Mesenchymal stem cell (in vitro differentiated cells and primary cell): ENCODE results near the gene REX1BD.

Source experiments
- DNase-seq: peaks from one replicate; pipeline ENCODE4 v3.0.0-alpha.2; 2013
- H2AFZ ChIP-seq: one replicate; pipeline ENCODE4 v1.6.1; 2013; ENCODE audit warnings: low read depth, mild to moderate bottlenecking, control low read depth, inconsistent platforms, low read length, moderate library complexity
- H2AK5ac ChIP-seq: 2 replicates; pipeline ENCODE4 v1.6.1; 2013; ENCODE audit warnings: low read length, moderate library complexity, mild to moderate bottlenecking, inconsistent platforms; ENCODE audit not compliant: severe bottlenecking
- H2BK120ac ChIP-seq: one replicate; pipeline ENCODE4 v1.6.1; 2013; ENCODE audit warnings: low read depth, mild to moderate bottlenecking, inconsistent platforms, low read length, moderate library complexity
- H2BK12ac ChIP-seq, 2 experiments: one replicate each; pipeline ENCODE4 v1.6.1; 2013; ENCODE audit warnings: inconsistent platforms in 2 of 2, low read length in 2 of 2, mild to moderate bottlenecking in 2 of 2, moderate library complexity in 2 of 2, control low read depth in 1 of 2
- H2BK15ac ChIP-seq: one replicate; pipeline ENCODE4 v1.6.1; 2013; ENCODE audit warnings: mild to moderate bottlenecking, low read depth, inconsistent platforms; ENCODE audit not compliant: poor library complexity, severe bottlenecking
- H2BK5ac ChIP-seq: 2 replicates; pipeline ENCODE4 v1.6.1; 2013; ENCODE audit warnings: low read depth, mild to moderate bottlenecking, low read length, control low read depth, inconsistent platforms; ENCODE audit not compliant: poor library complexity, severe bottlenecking
- H3K14ac ChIP-seq, 2 experiments: one replicate each; pipeline ENCODE4 v1.6.1; 2013; ENCODE audit warnings: inconsistent platforms in 2 of 2, low read length in 2 of 2, control low read depth in 1 of 2, mild to moderate bottlenecking in 1 of 2, moderate library complexity in 1 of 2
- H3K18ac ChIP-seq, 2 experiments: one replicate each; pipeline ENCODE4 v1.6.1; 2013; ENCODE audit warnings: inconsistent platforms in 2 of 2, low read length in 2 of 2, control low read depth in 1 of 2, low read depth in 1 of 2, mild to moderate bottlenecking in 1 of 2
- H3K23ac ChIP-seq, 2 experiments: one replicate each; pipeline ENCODE4 v1.6.1; 2013; ENCODE audit warnings: inconsistent platforms in 2 of 2, low read length in 2 of 2, mild to moderate bottlenecking in 2 of 2, moderate library complexity in 2 of 2, control low read depth in 1 of 2
- H3K27ac ChIP-seq: 2 replicates; pipeline ENCODE4 v1.5.1; 2013; ENCODE audit warnings: mild to moderate bottlenecking, moderate library complexity, low read length, control low read depth, inconsistent platforms; ENCODE audit not compliant: poor library complexity, severe bottlenecking
- H3K27me3 ChIP-seq, 2 experiments: 2 replicates each; pipeline versions ENCODE4 v1.6.1 to v1.7.0; 2013; ENCODE audit warnings: low read length in 2 of 2, mild to moderate bottlenecking in 2 of 2, moderate library complexity in 2 of 2, control low read depth in 1 of 2, inconsistent platforms in 1 of 2; ENCODE audit not compliant: control insufficient read depth in 1 of 2, insufficient read depth in 1 of 2
- H3K36me3 ChIP-seq, 2 experiments: 2 replicates each; pipeline versions ENCODE4 v1.6.1 to v1.7.0; 2013; ENCODE audit warnings: low read length in 2 of 2, control low read depth in 1 of 2, inconsistent platforms in 1 of 2, low read depth in 1 of 2, mild to moderate bottlenecking in 1 of 2; ENCODE audit not compliant: insufficient read depth in 2 of 2, control insufficient read depth in 1 of 2
- H3K4ac ChIP-seq, 2 experiments: one replicate each; pipeline ENCODE4 v1.6.1; 2013; ENCODE audit warnings: inconsistent platforms in 2 of 2, low read length in 2 of 2, mild to moderate bottlenecking in 2 of 2, moderate library complexity in 2 of 2, control low read depth in 1 of 2, low read depth in 1 of 2
- H3K4me1 ChIP-seq: 2 replicates; pipeline ENCODE4 v1.6.1; 2013; ENCODE audit warnings: low read depth, low read length, control low read depth; ENCODE audit not compliant: control insufficient read depth, insufficient read depth
- H3K4me2 ChIP-seq: 2 replicates; pipeline ENCODE4 v1.6.1; 2013; ENCODE audit warnings: low read length, mild to moderate bottlenecking, inconsistent platforms; ENCODE audit not compliant: poor library complexity, severe bottlenecking
- H3K4me3 ChIP-seq, 2 experiments: 2 replicates each; pipeline versions ENCODE4 v1.5.1 to v1.7.0; 2013; ENCODE audit warnings: low read length in 2 of 2, mild to moderate bottlenecking in 2 of 2, control low read depth in 1 of 2, low read depth in 1 of 2; ENCODE audit not compliant: insufficient read depth in 1 of 2
- H3K79me1 ChIP-seq: replicated peaks from 2 replicates; pipeline ENCODE4 v1.6.1; 2013; ENCODE audit warnings: mild to moderate bottlenecking, control low read depth, low read length, inconsistent platforms; ENCODE audit not compliant: poor library complexity, severe bottlenecking
- H3K9ac ChIP-seq: 2 replicates; pipeline ENCODE4 v1.7.0; 2013; ENCODE audit warnings: mild to moderate bottlenecking, low read length, moderate library complexity
- H3K9me3 ChIP-seq: 2 replicates; pipeline ENCODE4 v1.7.0; 2013; ENCODE audit warnings: mild to moderate bottlenecking, low read length; ENCODE audit not compliant: control insufficient read depth
- H4K8ac ChIP-seq: one replicate; pipeline ENCODE4 v1.6.1; 2013; ENCODE audit warnings: inconsistent platforms, mild to moderate bottlenecking, low read length, moderate library complexity
- H4K91ac ChIP-seq: one replicate; pipeline ENCODE4 v1.6.1; 2013; ENCODE audit warnings: mild to moderate bottlenecking, low read length, inconsistent platforms
- WGBS: methylation state at CpG from one replicate; pipeline ENCODE4 v1.1.7; 2013; ENCODE audit warnings: mixed read lengths; 5-methylcytosine and 5-hydroxymethylcytosine counted together

The REX1BD gene

GRCh38 chr19:18589380-18590272 is 1.0 kb downstream of the REX1BD start:
- peak overlapping the region; percentile 61 to 71 for H3K18ac ChIP-seq
- peak overlapping the region; percentile 86 for H2BK15ac ChIP-seq
- H2AK5ac ChIP-seq: no peak overlapping the region
- H3K23ac ChIP-seq: peak overlapping the region in 1 of 2 experiments; percentile 83
- H3K36me3 ChIP-seq: peaks cover 9 to 16% of the 10 kb centered on the region in 2 experiments
- H3K9me3 ChIP-seq: no peaks in the 10 kb centered on the region
- no peak overlapping the region for H2BK120ac ChIP-seq
- peaks cover 2% of the 10 kb centered on the region for H3K79me1 ChIP-seq
- peak; percentile 79 for DNase-seq
- peak overlapping the region in 1 of 2 experiments; percentile 75 for H2BK12ac ChIP-seq
- peak overlapping the region in 1 of 2 experiments; percentile 53 for H3K14ac ChIP-seq
- H3K9ac ChIP-seq: peak overlapping the region; percentile 89
- peaks cover 0 to 3% of the 10 kb centered on the region in 2 experiments for H3K27me3 ChIP-seq
- peak overlapping the region; percentile 70 for H3K27ac ChIP-seq
- peak overlapping the region; percentile 93 for H3K4me3 ChIP-seq
- under 1% methylated on average over 52 of the region's 52 CpGs for WGBS
- peak overlapping the region; percentile 97 for H4K8ac ChIP-seq
- peak overlapping the region; percentile 99 for H3K4me2 ChIP-seq
- peak overlapping the region; percentile 72 for H2AFZ ChIP-seq
- no peak overlapping the region for H2BK5ac ChIP-seq
- peak overlapping the region; percentile 9 to 78 for H3K4ac ChIP-seq
- peaks cover 35% of the 10 kb centered on the region for H3K4me1 ChIP-seq
- peak overlapping the region; percentile 78 for H4K91ac ChIP-seq

DNA sequence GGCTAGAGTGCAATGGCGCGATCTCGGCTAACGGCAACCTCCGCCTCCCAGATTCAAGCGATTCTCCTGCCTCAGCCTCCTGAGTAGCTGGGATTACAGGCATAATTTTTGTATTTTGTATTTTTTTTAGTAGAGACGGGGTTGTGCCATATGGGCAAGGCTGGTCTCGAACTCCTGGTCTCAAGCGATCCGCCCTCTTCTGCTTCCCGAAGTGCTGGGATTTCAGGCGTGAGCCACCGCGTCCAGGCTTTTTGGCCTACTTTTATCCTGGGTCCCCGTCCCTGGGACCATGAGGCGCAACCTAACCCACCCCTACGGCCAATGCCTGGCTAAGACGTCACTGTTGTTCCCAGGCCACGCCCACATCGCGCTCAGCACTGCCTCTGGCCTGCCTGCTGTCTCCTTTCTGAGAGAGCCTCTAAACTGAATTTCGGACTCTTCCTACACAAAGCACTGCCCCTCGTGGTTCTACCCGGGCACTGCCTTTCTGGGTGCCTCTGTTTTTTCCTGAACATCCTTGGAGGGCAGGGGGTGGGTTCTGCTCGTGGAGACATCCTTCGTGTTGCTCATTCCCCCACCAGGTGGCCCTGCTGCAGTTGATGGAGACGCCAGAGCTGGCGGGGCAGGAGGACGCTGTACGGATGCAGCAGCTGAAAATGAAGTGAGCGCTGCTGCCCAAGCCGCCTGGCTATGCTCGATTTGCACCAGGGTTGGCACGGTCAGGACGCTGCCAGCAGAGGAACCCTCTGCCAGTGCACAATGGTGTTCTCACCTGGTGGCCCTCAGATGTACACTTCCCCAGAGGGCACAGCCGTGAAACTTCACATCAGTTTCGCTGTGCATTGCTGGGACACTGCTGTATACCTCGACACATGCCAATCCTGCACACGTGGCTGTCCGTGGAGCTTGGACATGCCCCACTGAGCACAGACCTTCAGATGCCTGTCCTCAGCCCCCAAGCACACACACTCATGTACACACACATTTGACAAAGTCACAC is 2.0 kb downstream of the REX1BD start:
- Histone ChIP-seq H3K18ac (no peak overlapping the region), H3K23ac (no peak overlapping the region), H2BK120ac (no peak overlapping the region), H3K4me1 (peaks cover 40% of the 10 kb centered on the region), H2BK12ac (peak overlapping the region in 1 of 2 experiments; percentile 30), H4K91ac (peak overlapping the region; percentile 74), H3K9ac (peak overlapping the region; percentile 89), H2BK15ac (no peak overlapping the region), H3K79me1 (peaks cover 2% of the 10 kb centered on the region), H3K27me3 (peaks cover 0 to 11% of the 10 kb centered on the region in 2 experiments), H2AFZ (no peak overlapping the region), H3K36me3 (peaks cover 9 to 16% of the 10 kb centered on the region in 2 experiments), H2BK5ac (no peak overlapping the region), H3K27ac (no peak overlapping the region), H3K4me3 (peak overlapping the region; percentile 33 to 93), H3K4me2 (peak overlapping the region; percentile 99), H2AK5ac (no peak overlapping the region), H3K14ac (no peak overlapping the region), H4K8ac (peak overlapping the region; percentile 9), H3K9me3 (no peaks in the 10 kb centered on the region), H3K4ac (no peak overlapping the region)
- 35% methylated on average over 40 of the region's 40 CpGs for WGBS
- peak; percentile 89 for DNase-seq

DNA sequence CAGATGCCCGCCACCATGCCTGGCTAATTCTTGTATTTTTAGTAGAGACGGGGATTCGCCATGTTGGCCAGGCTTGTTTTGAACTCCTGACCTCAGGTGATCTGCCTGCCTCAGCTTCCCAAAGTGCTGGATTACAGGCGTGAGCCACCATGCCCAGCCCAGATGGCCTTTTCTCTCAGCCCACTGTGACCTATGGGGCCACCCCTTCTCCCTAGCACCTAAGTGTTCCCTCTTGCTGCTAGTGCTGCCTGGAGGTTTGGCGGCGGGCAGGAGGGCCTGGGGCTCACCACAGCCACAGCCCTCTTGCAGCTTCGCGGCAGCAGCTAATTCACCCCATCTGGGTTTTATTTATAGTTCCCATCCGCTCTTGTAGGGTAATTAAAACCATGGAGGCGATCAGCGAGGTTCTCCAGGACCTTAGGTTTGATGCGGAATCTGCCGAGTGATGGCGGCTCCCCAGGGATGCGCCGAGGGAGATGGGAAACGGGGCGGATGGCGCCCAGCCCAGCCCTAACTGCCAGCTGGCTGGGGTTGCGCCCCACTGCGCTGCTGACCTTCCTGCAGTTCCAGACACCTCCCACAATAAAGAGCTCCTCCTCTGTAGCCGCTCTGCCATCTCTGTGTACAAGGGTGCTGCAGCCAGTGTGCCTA is 3.3 kb downstream of the REX1BD start:
- Histone ChIP-seq H3K4me2 (no peak overlapping the region), H3K27ac (no peak overlapping the region), H4K91ac (no peak overlapping the region), H3K14ac (no peak overlapping the region), H3K79me1 (peaks cover 2% of the 10 kb centered on the region), H3K4ac (no peak overlapping the region), H3K18ac (no peak overlapping the region), H3K27me3 (peaks cover 3 to 14% of the 10 kb centered on the region in 2 experiments), H3K9ac (peak overlapping the region; percentile 41), H2BK15ac (no peak overlapping the region), H3K23ac (no peak overlapping the region), H2BK12ac (no peak overlapping the region), H2AFZ (no peak overlapping the region), H2BK120ac (no peak overlapping the region), H2BK5ac (no peak overlapping the region), H2AK5ac (no peak overlapping the region), H4K8ac (no peak overlapping the region), H3K4me1 (peaks cover 40% of the 10 kb centered on the region), H3K9me3 (no peaks in the 10 kb centered on the region), H3K4me3 (peak overlapping the region in 1 of 2 experiments; percentile 40), H3K36me3 (peaks cover 9 to 16% of the 10 kb centered on the region in 2 experiments)
- 96% methylated on average over 22 of the region's 22 CpGs for WGBS
- DNase-seq: no peak
